ENCODE measurements around the gene GDF2.

GRCh38 chr10:47318706-47319105 is 3.5 kb upstream of the GDF2 start:
- no peak for TF ChIP-seq CTCF (IDR thresholded peaks at IDR 0.05 in 4 of 5, conservative IDR thresholded peaks at IDR 0.05 in 1 of 5)
- TF ChIP-seq POLR2A (IDR thresholded peaks at IDR 0.05), result no peak
